NCI-H446 (cell line): ENCODE measurements around the gene BEND6.
A peak's percentile ranks its signal among the peaks of the same experiment; 100 is the strongest.
"Not testable (repeated sequence)": the region's sequence is repeated elsewhere in the genome, so short reads cannot be mapped to it uniquely, and the experiment has no call there.

ENCODE experiments used
- DNase-seq, 2 experiments: peaks; one replicate each; lab custom pipeline; 2025; lab: John Stamatoyannopoulos, UW

Gene BEND6

DNA sequence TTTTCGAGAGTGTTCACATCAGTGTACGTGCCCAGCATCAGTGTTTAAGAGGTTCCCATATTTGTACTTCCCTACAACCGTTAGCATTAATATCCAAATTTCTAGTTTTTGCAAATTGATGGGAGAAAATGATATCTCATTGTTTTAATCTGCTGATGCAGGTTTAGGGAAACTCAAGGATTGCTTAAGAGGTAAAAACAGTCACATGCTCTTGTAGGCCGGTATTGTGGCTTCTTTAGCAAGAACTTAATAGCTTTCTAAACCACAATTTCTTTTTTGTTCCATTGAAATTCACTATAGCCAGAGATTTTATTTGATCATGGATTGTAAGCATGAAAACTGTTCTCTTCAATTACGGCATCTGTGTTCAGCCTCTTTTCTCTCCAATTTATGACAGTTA lies 29.5 kb downstream of the BEND6 start:
- DNase-seq, result no peak

GRCh38 chr6:56984884-56985283 lies 30.0 kb downstream of the BEND6 start:
- DNase-seq, result no peak

DNA sequence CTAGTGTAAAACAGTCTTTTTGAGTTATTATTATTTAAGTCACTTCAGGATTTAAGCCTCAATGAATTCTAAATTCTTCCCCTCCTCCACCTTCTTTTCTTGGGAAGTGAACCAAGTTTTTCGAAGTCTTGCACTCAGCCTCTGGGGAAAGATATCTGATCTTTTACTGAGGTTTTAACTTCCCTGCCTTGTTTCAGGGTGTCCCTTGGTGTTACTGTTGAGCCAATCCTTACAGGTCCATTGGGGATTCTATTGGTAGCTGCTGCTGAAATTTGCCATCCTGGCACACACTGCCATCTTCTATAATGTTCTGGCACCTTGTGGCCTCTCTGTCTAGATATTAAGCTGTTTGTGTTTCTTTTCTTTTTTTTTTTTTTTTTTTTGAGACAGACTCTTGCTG lies 31.7 kb downstream of the BEND6 start:
- DNase-seq, result no peak

DNA sequence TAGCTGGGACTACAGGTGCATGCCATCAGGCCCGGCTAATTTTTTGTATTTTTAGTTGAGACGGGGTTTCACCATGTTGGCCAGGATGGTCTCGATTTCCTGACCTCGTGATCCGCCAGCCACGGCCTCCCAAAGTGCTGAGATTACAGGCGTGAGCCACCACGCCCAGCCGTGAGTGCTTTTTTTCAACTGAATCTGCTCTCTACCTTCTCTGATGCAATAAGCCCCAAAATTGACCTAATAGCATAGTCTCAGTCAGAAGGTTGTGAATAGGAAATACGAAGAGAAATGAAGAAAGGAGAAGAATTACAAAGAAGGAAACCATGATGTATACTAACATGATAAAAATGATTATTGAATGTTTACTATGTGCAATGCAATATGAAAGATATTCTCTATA lies 33.2 kb downstream of the BEND6 start:
- no peak for DNase-seq

GRCh38 chr6:56992036-56992435 lies 37.1 kb downstream of the BEND6 start:
- no peak for DNase-seq

GRCh38 chr6:56992703-56993102 lies 37.8 kb downstream of the BEND6 start:
- DNase-seq, result no peak

- DNase-seq, result no peak
These were observed 40.5 kb downstream of the BEND6 start for GRCh38 chr6:56995347-56995902.

- no peak for DNase-seq
These were observed 41.5 kb downstream of the BEND6 start for GRCh38 chr6:56996401-56996800.

GRCh38 chr6:56999049-56999448 lies 44.1 kb downstream of the BEND6 start:
- DNase-seq, result no peak

- DNase-seq, result not testable (repeated sequence)
These were observed 44.8 kb downstream of the BEND6 start for GRCh38 chr6:56999748-57000147.

DNA sequence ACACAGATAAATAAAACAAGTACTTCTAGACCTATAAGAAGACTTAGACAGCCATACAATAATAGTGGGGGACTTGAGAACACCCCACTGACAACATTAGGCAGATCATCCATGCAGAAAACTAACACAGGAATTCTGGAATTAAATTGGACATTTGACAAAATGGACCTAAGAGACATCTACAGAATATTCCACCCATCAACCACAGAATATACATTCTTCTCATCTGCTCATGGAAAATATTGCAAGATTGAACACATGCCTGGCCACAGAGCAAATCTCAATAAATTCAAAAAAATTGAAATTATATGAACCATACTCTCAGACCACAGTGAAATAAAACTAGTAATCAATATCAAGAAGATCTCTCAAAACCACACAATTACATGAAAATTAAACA lies 47.3 kb downstream of the BEND6 start:
- DNase-seq, result no peak

DNA sequence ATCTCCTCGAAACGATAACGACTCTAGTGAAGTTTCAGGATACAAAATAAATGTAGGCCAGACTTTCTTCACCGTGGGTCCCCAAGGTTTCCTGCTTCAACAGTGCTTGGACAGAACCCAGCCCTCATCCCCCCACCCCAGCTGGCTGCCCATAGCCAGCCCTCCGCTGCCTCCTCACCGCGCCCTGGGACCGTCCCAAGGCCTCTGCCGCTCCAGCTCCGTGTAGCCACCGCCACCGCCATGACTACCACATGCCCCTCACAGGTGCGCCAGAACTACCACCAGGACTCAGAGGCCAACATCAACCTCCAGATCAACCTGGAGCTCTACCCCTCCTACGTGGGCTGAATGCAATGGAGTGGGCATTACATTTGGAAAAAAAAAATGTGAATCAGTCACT lies 49.4 kb downstream of the BEND6 start:
- no peak for DNase-seq

DNA sequence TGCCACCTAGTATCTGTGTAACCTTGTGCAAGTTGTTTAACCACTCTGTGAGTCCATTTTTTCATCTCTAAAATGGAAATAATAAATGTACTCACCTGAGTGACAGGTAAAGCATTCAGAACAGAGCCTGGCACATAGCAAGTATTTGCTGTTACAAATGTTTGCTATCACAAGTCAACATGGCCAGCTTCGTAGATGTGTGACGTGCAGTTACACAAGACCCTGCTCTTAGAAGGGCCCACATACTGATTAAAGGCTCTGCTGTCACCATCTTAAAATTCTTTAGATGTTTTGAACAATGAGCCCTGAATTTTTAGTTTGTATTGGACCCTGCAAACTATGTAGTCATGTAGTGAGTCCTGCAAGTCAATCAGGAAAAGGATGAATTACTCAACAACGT lies 51.2 kb downstream of the BEND6 start:
- no peak for DNase-seq

- not testable (repeated sequence) for DNase-seq
These were observed 53.2 kb downstream of the BEND6 start for GRCh38 chr6:57008069-57008468.

- DNase-seq, result peak; percentile 63 to 82
These were observed 58.6 kb downstream of the BEND6 start for GRCh38 chr6:57013521-57013926.

GRCh38 chr6:57017069-57017468 lies 62.2 kb downstream of the BEND6 start:
- no peak for DNase-seq

- no peak for DNase-seq
These were observed 62.9 kb downstream of the BEND6 start for GRCh38 chr6:57017841-57018240.

DNA sequence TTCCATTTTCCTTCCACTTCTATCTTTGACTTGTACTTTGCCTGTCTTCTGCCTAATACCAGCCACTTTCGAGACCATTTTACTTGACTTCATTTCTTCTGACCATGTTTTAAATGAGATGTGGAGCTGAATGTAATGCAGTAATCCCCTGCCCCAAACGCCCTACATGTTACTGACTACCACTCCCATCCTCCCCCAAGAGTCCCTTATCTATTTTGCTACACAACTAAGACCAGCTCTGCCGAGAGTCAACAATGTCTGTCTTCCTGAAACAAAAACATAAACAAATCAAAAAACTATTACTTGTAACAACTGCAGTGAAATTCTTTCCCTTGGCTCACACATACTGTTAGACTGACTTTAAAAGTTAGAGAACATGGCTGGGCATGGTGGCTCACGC lies 64.5 kb downstream of the BEND6 start:
- DNase-seq, result no peak

GRCh38 chr6:57021086-57021720 lies 66.3 kb downstream of the BEND6 start:
- peak; percentile 18 to 72 for DNase-seq

GRCh38 chr6:57024321-57024720 lies 69.4 kb downstream of the BEND6 start:
- no peak for DNase-seq

DNA sequence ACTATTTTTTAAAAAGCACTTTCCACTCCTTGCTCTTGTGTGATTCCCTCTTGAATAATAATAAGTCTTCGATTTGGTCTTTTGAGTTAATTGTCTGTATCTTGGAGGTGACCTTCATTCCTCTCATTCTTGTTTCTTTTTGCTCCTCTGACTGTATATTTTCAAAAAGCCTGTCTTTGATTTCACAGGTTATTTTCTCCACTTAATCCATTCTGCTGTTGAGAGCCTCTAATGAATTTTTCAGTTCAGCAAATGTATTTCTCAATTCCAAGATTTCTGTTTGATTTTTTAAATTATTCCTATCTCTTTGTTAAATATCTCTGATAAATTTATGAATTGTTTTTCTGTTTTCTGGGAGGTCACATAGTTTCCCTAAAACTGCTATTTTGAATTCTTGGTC lies 69.9 kb downstream of the BEND6 start:
- DNase-seq, result no peak

- no peak for DNase-seq
These were observed 71.1 kb downstream of the BEND6 start for GRCh38 chr6:57026001-57026400.

DNA sequence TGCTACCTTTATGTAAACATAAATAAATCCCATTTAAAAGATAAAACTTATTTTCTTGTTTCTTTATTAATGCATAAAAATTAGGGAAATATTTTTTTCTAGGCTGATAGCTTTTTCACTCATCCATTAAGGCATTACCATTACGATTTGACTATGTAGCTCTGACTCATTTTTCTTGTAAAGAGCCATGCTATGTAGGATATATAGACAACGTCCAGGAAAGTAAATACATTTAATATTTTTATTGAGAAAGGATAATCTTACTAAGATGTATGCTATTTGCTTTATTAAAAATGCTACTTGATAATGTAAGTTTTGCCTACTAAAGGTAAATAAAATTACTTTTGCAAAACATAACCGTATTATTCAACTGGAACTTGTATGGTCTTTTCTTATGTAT lies 72.4 kb downstream of the BEND6 start:
- no peak for DNase-seq

GRCh38 chr6:57029213-57029612 lies 74.3 kb downstream of the BEND6 start:
- DNase-seq, result no peak
